Adrenal gland (tissue), 12 donors: Measurements from ENCODE around the gene DHDH. TPM values are rescaled to one million over a fixed set of nuclear protein-coding genes. Genes with fewer than 3 reads are reported as not detected.
A peak's percentile ranks its signal among the peaks of the same experiment; 100 is the strongest.

ENCODE experiments used
- DNase-seq, 7 donors: peaks; one replicate each; pipeline ENCODE4 v3.0.0-alpha.2; 2019 to 2020
- H3K27ac ChIP-seq, 5 donors: fragments of 200-600 bp; sonication (generic) in 4 of 5; 1 replicate in 3 of 5; 2 replicates in 2 of 5; pipeline versions ENCODE4 v1.5.1 to v1.8.0; 2016 to 2020; ENCODE audit warnings: mild to moderate bottlenecking in 1 of 5
- H3K27me3 ChIP-seq: fragments of 200-600 bp; 2 replicates; pipeline ENCODE4 v1.8.0; 2021
- H3K36me3 ChIP-seq, 2 donors: fragments of 200-600 bp; replicated peaks in 1 of 2; 1 replicate in 1 of 2; 2 replicates in 1 of 2; pipeline versions ENCODE4 v1.5.1 to v1.8.0; 2018 to 2022
- H3K4me1 ChIP-seq, 2 donors: fragments of 200-600 bp; replicated peaks in 1 of 2; 1 replicate in 1 of 2; 2 replicates in 1 of 2; pipeline versions ENCODE4 v1.5.1 to v1.8.0; 2018 to 2021
- H3K4me3 ChIP-seq, 4 donors: fragments of 200-600 bp; sonication (generic) in 3 of 4; one replicate each; pipeline ENCODE4 v1.5.1; 2016 to 2018
- H3K9me3 ChIP-seq, 3 donors: fragments of 200-600 bp; sonication (generic) in 1 of 3; replicated peaks in 1 of 3; 1 replicate in 2 of 3; 2 replicates in 1 of 3; pipeline versions ENCODE4 v1.5.1 to v1.8.0; 2016 to 2021
- CTCF ChIP-seq, 6 experiments: fragments of 450-650 bp in 4 of 6; fragments of 200-600 bp in 2 of 6; sonication (generic) in 1 of 6; IDR thresholded peaks; 1 replicate in 5 of 6; 2 replicates in 1 of 6; pipeline versions ENCODE4 v1.5.1 to v1.8.0; 2016 to 2021; ENCODE audit warnings: antibody characterized with exemption in 6 of 6, mild to moderate bottlenecking in 2 of 6, moderate library complexity in 1 of 6
- POLR2A ChIP-seq, 2 donors: fragments of 450-650 bp; IDR thresholded peaks; one replicate each; pipeline ENCODE4 v1.6.1; 2017; ENCODE audit warnings: antibody characterized with exemption in 2 of 2, mild to moderate bottlenecking in 2 of 2, moderate library complexity in 1 of 2
- WGBS, 4 donors: extraction: QIAGEN DNeasy Blood & Tissue Kit in 2 of 4; methylation state at CpG; one replicate each; pipeline versions ENCODE4 v1.1.5 to v1.1.7; 2013 to 2017; 5-methylcytosine and 5-hydroxymethylcytosine counted together
- intact Hi-C, 2 donors: fragments of 100-400 bp; cut with DNase I; formaldehyde crosslinking; loops; one replicate each; pipeline versions ENCODE4 v1.14.1 to v1.15.0; 2022 to 2023
- polyA plus RNA-seq, 3 donors: library from polyadenylated mRNA; stranded (reverse); fragments of 200-250 nt in 2 of 3; fragments of 350-450 nt in 1 of 3; fragmentation: Illumina TruSeq in 1 of 3; extraction: RNeasy Lipid Tissue Mini Kit (QIAGEN cat#74804) in 1 of 3; gene quantifications; one replicate each; pipeline ENCODE4 v1.2.3, GENCODE V29; 2013 to 2014
- total RNA-seq, 9 donors: library from RNA; depleted of rRNA in 4 of 9; stranded (reverse); fragments of >200 nt in 4 of 9; fragments of 120-200 nt in 1 of 9; fragmentation: NEBNext Ultra II Directional in 1 of 9; extraction: Animal tissue kit (Norgen Biotek cat#: 25700) in 1 of 9; gene quantifications; one replicate each; pipeline versions ENCODE4 v1.1.0 to v1.2.4, GENCODE V29; 2013 to 2023
- donor health status: healthy with polysubstance abuse.
- donor health status: Bipolar disorder and iron deficiency.
- donor health status: DM: yes; HTN: yes; CAD: no.
- donor health status: DM: no; HTN: no; CAD: no.
- donor health status: DM: no; HTN: no; CAD: no.
- donor health status: DM: yes; HTN: yes; CAD: no.

The DHDH gene
- total and polyA plus RNA-seq, 12 donors, result 0.17 to 2.8 (median 0.38) TPM; not detected in 5

DNA sequence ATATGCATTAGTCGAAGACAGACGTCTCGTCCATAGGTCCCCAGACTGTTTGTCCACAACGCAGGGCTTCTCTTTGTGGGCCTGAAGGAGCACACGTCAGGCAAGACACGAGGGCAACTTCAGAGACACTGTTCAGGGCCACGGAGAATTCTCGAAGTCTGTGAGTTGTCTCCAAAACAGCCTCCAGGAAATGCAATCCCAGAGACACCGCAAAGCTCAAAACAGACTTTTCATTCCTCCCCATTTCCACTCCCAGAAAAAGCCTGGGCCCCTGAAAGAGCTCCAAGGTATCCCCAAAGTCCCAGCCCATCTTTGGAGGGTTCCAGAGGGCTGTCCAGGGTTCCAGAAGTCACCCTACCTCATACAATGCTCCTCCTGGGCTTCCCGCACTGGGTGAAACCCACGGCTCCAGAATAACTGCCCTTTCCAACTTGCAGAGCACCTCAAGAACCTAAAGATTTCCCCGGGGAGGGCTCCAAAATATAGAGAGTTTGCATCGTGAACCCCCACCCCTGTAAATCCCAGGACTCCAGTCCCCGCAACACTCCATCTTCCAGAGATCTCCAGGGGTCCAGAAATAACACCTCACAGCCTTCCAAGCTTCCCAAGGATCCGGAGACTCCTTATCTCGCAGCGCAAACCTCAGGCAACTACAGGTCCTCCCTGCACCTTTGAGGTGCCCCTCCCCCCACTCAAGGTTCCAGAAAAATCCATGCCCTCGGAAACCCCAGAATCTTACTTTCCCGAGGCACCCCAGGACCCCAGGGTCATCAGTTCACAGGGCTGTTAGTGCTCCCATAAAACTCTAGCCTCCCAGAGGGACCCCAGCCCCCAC is 30.9 kb downstream of the DHDH start:
- WGBS, 4 donors, result 32 to 38% (median 36%) methylated on average over 13 to 19 of the region's 19 CpGs
- Histone ChIP-seq H3K4me3 (peak overlapping the region in 2 of 4 donors; percentile 51 to 94), H3K4me1 (peaks cover 31 to 34% of the 10 kb centered on the region in 2 donors), H3K27me3 (no peaks in the 10 kb centered on the region), H3K9me3 (no peaks in the 10 kb centered on the region), H3K27ac (peak overlapping the region; percentile 62 to 96 (median 85)), H3K36me3 (peaks cover 0 to 30% of the 10 kb centered on the region in 2 donors)
- DNase-seq, result peak in 2 of 7 donors; percentile 50 to 79
- intact Hi-C loops, result loop anchor here (5.0 to 10.0 kb wide), 2 partner anchors 90 to 127 kb away; partner anchors contain the start of genes HSD17B14 (in 1 of the 2) and PPP1R15A (in 1 of the 2)
- TF ChIP-seq POLR2A (IDR thresholded peaks at IDR 0.05) (no peak), CTCF (IDR thresholded peaks at IDR 0.05) (no peak)

- TF ChIP-seq CTCF (IDR thresholded peaks at IDR 0.05) (no peak), POLR2A (IDR thresholded peaks at IDR 0.05) (peak; percentile 100)
- Histone ChIP-seq H3K4me1 (peaks cover 31 to 34% of the 10 kb centered on the region in 2 donors), H3K27ac (peak within 1 kb of the TSS; percentile 71 to 96 (median 85)), H3K4me3 (peak within 1 kb of the TSS; percentile 36 to 94 (median 58)), H3K9me3 (no peaks in the 10 kb centered on the region), H3K27me3 (no peaks in the 10 kb centered on the region), H3K36me3 (peaks cover 0 to 37% of the 10 kb centered on the region in 2 donors)
- 0 to 1% (median 1%) methylated on average over 25 to 52 of the region's 52 CpGs for WGBS, 4 donors
- intact Hi-C loops, result loop anchor here (5.0 to 10.0 kb wide), 2 partner anchors 90 to 128 kb away; partner anchors contain the start of genes HSD17B14 (in 1 of the 2) and PPP1R15A (in 1 of the 2)
- peak; percentile 98 to 99 (median 98) for DNase-seq
Measured at GRCh38 chr19:48965040-48965805, 31.7 kb downstream of the DHDH start, which contains the start of gene FTL. Gene FTL (plus strand): TSS chr19:48965309. CDS start chr19:48965508, 199 bp downstream.

GRCh38 chr19:48965806-48966540 is 32.5 kb downstream of the DHDH start:
- Histone ChIP-seq H3K27ac (peak overlapping the region; percentile 53 to 96 (median 77)), H3K4me3 (peak overlapping the region; percentile 36 to 94 (median 58)), H3K4me1 (peaks cover 31 to 34% of the 10 kb centered on the region in 2 donors), H3K9me3 (no peaks in the 10 kb centered on the region), H3K27me3 (no peaks in the 10 kb centered on the region), H3K36me3 (peaks cover 0 to 43% of the 10 kb centered on the region in 2 donors)
- intact Hi-C loops, result loop anchor here (5.0 to 10.0 kb wide), 2 partner anchors 91 to 129 kb away; partner anchors contain the start of genes HSD17B14 (in 1 of the 2) and PPP1R15A (in 1 of the 2)
- DNase-seq, result peak; percentile 86 to 96 (median 90)
- 11 to 17% (median 14%) methylated on average over 21 to 36 of the region's 36 CpGs for WGBS, 4 donors
- TF ChIP-seq CTCF (IDR thresholded peaks at IDR 0.05), result peak in 1 of 6 experiments; percentile 4
- TF ChIP-seq POLR2A (IDR thresholded peaks at IDR 0.05), result no peak
